Measurements from ENCODE around the gene GNAQ.
"Not testable (repeated sequence)": the region's sequence is repeated elsewhere in the genome, so short reads cannot be mapped to it uniquely, and the experiment has no call there.

Gene GNAQ

GRCh38 chr9:77712533-77713130 lies 319.0 kb downstream of the GNAQ start:
- ATAC-seq (replicated peaks): no peak
- H3K4me1 Mint-ChIP-seq: peaks cover 11 to 31% of the 10 kb centered on the region in 2 donors
- H3K27me3 Mint-ChIP-seq: peaks cover 0 to 6% of the 10 kb centered on the region in 2 donors
- H3K27ac Mint-ChIP-seq: no peak overlapping the region
- no peak overlapping the region for H3K4me3 Mint-ChIP-seq
- H3K36me3 Mint-ChIP-seq: peaks cover 5 to 6% of the 10 kb centered on the region in 2 donors
- H3K9me3 Mint-ChIP-seq: peaks cover 7% of the 10 kb centered on the region in 2 donors
- no peak for DNase-seq

- H3K27ac Mint-ChIP-seq: no peak overlapping the region
- H3K9me3 Mint-ChIP-seq: peaks cover 7% of the 10 kb centered on the region in 2 donors
- H3K36me3 Mint-ChIP-seq: peaks cover 5 to 6% of the 10 kb centered on the region in 2 donors
- H3K4me3 Mint-ChIP-seq: no peak overlapping the region
- peaks cover 0 to 6% of the 10 kb centered on the region in 2 donors for H3K27me3 Mint-ChIP-seq
- DNase-seq (no peak), ATAC-seq (replicated peaks) (no peak)
- peaks cover 11 to 31% of the 10 kb centered on the region in 2 donors for H3K4me1 Mint-ChIP-seq
These were observed 320.5 kb downstream of the GNAQ start for GRCh38 chr9:77710965-77711648.

- Mint-ChIP-seq H3K9me3 (peaks cover 7% of the 10 kb centered on the region in 2 donors), H3K4me3 (no peak overlapping the region), H3K4me1 (peaks cover 11 to 31% of the 10 kb centered on the region in 2 donors), H3K27ac (no peak overlapping the region), H3K36me3 (peaks cover 5 to 6% of the 10 kb centered on the region in 2 donors), H3K27me3 (peaks cover 0 to 6% of the 10 kb centered on the region in 2 donors)
- ATAC-seq (replicated peaks) (no peak), DNase-seq (no peak)
These were observed 321.3 kb downstream of the GNAQ start for GRCh38 chr9:77710316-77710715.

- DNase-seq (no peak), ATAC-seq (replicated peaks) (no peak)
- peaks cover 7% of the 10 kb centered on the region in 2 donors for H3K9me3 Mint-ChIP-seq
- peaks cover 0 to 6% of the 10 kb centered on the region in 2 donors for H3K27me3 Mint-ChIP-seq
- H3K27ac Mint-ChIP-seq: peak overlapping the region; percentile 33
- peaks cover 5 to 6% of the 10 kb centered on the region in 2 donors for H3K36me3 Mint-ChIP-seq
- H3K4me3 Mint-ChIP-seq: no peak overlapping the region
- H3K4me1 Mint-ChIP-seq: peaks cover 11 to 31% of the 10 kb centered on the region in 2 donors
These were observed 323.4 kb downstream of the GNAQ start for GRCh38 chr9:77708064-77708815.

GRCh38 chr9:77707383-77708063 lies 324.1 kb downstream of the GNAQ start:
- no peak for DNase-seq
- Mint-ChIP-seq H3K4me1 (peaks cover 11 to 31% of the 10 kb centered on the region in 2 donors), H3K4me3 (no peak overlapping the region), H3K27me3 (peaks cover 0 to 6% of the 10 kb centered on the region in 2 donors), H3K9me3 (peaks cover 7 to 8% of the 10 kb centered on the region in 2 donors), H3K27ac (no peak overlapping the region), H3K36me3 (peaks cover 5 to 6% of the 10 kb centered on the region in 2 donors)
- no peak for ATAC-seq (replicated peaks)

GRCh38 chr9:77705636-77706035 lies 326.0 kb downstream of the GNAQ start:
- Mint-ChIP-seq H3K9me3 (peaks cover 7 to 8% of the 10 kb centered on the region in 2 donors), H3K27ac (no peak overlapping the region), H3K27me3 (peaks cover 0 to 6% of the 10 kb centered on the region in 2 donors), H3K36me3 (peaks cover 5 to 6% of the 10 kb centered on the region in 2 donors), H3K4me1 (peaks cover 9 to 26% of the 10 kb centered on the region in 2 donors), H3K4me3 (no peak overlapping the region)
- ATAC-seq (replicated peaks): no peak
- no peak for DNase-seq

- H3K27me3 Mint-ChIP-seq; H3K4me3 Mint-ChIP-seq; H3K27ac Mint-ChIP-seq; H3K4me1 Mint-ChIP-seq; H3K9me3 Mint-ChIP-seq; DNase-seq; H3K36me3 Mint-ChIP-seq; ATAC-seq (replicated peaks): not testable (repeated sequence)
These were observed 328.9 kb downstream of the GNAQ start for GRCh38 chr9:77702521-77703390.

- Mint-ChIP-seq H3K36me3 (no peaks in the 10 kb centered on the region), H3K27me3 (no peaks in the 10 kb centered on the region), H3K27ac (no peak overlapping the region), H3K9me3 (no peaks in the 10 kb centered on the region), H3K4me3 (no peak overlapping the region), H3K4me1 (no peaks in the 10 kb centered on the region)
- no peak for DNase-seq
- ATAC-seq (replicated peaks): no peak
These were observed 334.2 kb downstream of the GNAQ start for GRCh38 chr9:77697238-77697984.

- not testable (repeated sequence) for H3K9me3 Mint-ChIP-seq; H3K4me1 Mint-ChIP-seq; ATAC-seq (replicated peaks); H3K27ac Mint-ChIP-seq; H3K27me3 Mint-ChIP-seq; H3K36me3 Mint-ChIP-seq; DNase-seq; H3K4me3 Mint-ChIP-seq
These were observed 340.9 kb downstream of the GNAQ start for GRCh38 chr9:77690723-77691122.

GRCh38 chr9:77690119-77690518 lies 341.5 kb downstream of the GNAQ start:
- H3K9me3 Mint-ChIP-seq; H3K27me3 Mint-ChIP-seq; H3K36me3 Mint-ChIP-seq; H3K4me1 Mint-ChIP-seq; ATAC-seq (replicated peaks); DNase-seq; H3K27ac Mint-ChIP-seq; H3K4me3 Mint-ChIP-seq: not testable (repeated sequence)

- not testable (repeated sequence) for H3K4me1 Mint-ChIP-seq, H3K4me3 Mint-ChIP-seq
These were observed 343.9 kb downstream of the GNAQ start for GRCh38 chr9:77687737-77688136.

GRCh38 chr9:77680581-77680980 lies 351.0 kb downstream of the GNAQ start:
- ATAC-seq (replicated peaks) (no peak), DNase-seq (no peak)
- Mint-ChIP-seq H3K27ac (no peak overlapping the region), H3K4me1 (no peaks in the 10 kb centered on the region), H3K36me3 (no peaks in the 10 kb centered on the region), H3K27me3 (no peaks in the 10 kb centered on the region), H3K9me3 (no peaks in the 10 kb centered on the region), H3K4me3 (no peak overlapping the region)

More at GRCh38 chr9:77687737-77688136, 343.9 kb downstream of the GNAQ start:
- DNase-seq; H3K27ac Mint-ChIP-seq; H3K36me3 Mint-ChIP-seq; ATAC-seq (replicated peaks); H3K27me3 Mint-ChIP-seq; H3K9me3 Mint-ChIP-seq: not testable (repeated sequence)
